Endothelial cell of umbilical vein (primary cell): ENCODE data around the gene PARS2.

Experiments
- JUN ChIP-seq: IDR thresholded peaks from 2 replicates; pipeline ENCODE4 v1.6.1; 2011; ENCODE audit warnings: borderline replicate concordance, low read depth; ENCODE audit not compliant: insufficient read length, insufficient read depth
- POLR2A ChIP-seq: IDR thresholded peaks from 2 replicates; pipeline ENCODE4 v1.6.1; 2012; ENCODE audit warnings: low read depth, mild to moderate bottlenecking, control low read depth, low read length
- POLR2AphosphoS5 ChIP-seq: IDR thresholded peaks from 2 replicates; pipeline ENCODE4 v1.6.1; 2012; ENCODE audit warnings: low read depth, mild to moderate bottlenecking, control low read depth, low read length, moderate library complexity; ENCODE audit not compliant: insufficient read depth
- TF ChIP-seq, protein P1 (sequence below): IDR thresholded peaks from 2 replicates; pipeline ENCODE4 v1.6.1; 2011; ENCODE audit not compliant: insufficient read depth, insufficient read length
- TF ChIP-seq, protein P2 (sequence below), 2 donors: IDR thresholded peaks; 1 replicate in 1 of 2; 2 replicates in 1 of 2; pipeline ENCODE4 v1.5.1; 2011; ENCODE audit warnings: low read length in 2 of 2, mild to moderate bottlenecking in 2 of 2, moderate library complexity in 2 of 2, control low read depth in 1 of 2, inconsistent platforms in 1 of 2, low read depth in 1 of 2; ENCODE audit not compliant: insufficient read depth in 1 of 2; ENCODE audit errors: extremely low read depth in 1 of 2

DNA sequence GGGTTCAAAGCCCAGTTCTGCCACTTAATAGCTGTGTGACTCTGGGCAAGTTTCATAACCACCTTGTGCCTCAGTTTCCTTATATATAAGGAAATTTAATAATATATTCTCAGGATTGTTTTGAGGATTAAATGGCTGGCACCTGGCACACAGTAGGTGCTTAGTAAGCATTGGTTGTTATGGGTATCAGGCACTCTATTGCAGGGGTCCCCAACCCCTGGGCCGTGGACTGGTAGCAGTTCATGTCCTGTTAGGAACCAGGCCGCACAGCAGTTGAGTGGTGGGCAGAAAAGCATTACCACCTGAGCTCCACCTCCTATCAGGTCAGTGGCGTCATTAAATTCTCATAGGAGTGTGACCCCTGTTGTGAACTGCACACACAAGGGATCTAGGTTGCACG is 18.5 kb downstream of the PARS2 start:
- TF ChIP-seq POLR2A (no peak), POLR2AphosphoS5 (no peak), JUN (no peak)
- TF ChIP-seq, protein P1, sequence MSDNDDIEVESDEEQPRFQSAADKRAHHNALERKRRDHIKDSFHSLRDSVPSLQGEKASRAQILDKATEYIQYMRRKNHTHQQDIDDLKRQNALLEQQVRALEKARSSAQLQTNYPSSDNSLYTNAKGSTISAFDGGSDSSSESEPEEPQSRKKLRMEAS, result no peak
- TF ChIP-seq, protein P2, sequence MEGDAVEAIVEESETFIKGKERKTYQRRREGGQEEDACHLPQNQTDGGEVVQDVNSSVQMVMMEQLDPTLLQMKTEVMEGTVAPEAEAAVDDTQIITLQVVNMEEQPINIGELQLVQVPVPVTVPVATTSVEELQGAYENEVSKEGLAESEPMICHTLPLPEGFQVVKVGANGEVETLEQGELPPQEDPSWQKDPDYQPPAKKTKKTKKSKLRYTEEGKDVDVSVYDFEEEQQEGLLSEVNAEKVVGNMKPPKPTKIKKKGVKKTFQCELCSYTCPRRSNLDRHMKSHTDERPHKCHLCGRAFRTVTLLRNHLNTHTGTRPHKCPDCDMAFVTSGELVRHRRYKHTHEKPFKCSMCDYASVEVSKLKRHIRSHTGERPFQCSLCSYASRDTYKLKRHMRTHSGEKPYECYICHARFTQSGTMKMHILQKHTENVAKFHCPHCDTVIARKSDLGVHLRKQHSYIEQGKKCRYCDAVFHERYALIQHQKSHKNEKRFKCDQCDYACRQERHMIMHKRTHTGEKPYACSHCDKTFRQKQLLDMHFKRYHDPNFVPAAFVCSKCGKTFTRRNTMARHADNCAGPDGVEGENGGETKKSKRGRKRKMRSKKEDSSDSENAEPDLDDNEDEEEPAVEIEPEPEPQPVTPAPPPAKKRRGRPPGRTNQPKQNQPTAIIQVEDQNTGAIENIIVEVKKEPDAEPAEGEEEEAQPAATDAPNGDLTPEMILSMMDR (IDR thresholded peaks at IDR 0.05; ENCODE audit: extremely low read depth in 1 of 2, insufficient read depth in 1 of 2, low read depth in 1 of 2, low read length in 2 of 2), result no peak
